Fibroblast of skin of left biceps (primary cell): ENCODE results near the gene FIBCD1.

ENCODE experiments used
- DNase-seq, 2 experiments: peaks; one replicate each; pipeline ENCODE4 v3.0.0-alpha.2; 2013; ENCODE audit warnings: low read depth in 2 of 2

FIBCD1 gene

GRCh38 chr9:130908146-130908877, 30.7 kb downstream of the FIBCD1 start:
- no peak for DNase-seq

- no peak for DNase-seq
Measured at GRCh38 chr9:130906735-130907416, 32.2 kb downstream of the FIBCD1 start.

GRCh38 chr9:130905902-130906734, 32.9 kb downstream of the FIBCD1 start:
- DNase-seq: no peak

- DNase-seq: no peak
Measured at GRCh38 chr9:130905125-130905901, 33.7 kb downstream of the FIBCD1 start.

GRCh38 chr9:130904070-130905044, 34.7 kb downstream of the FIBCD1 start:
- no peak for DNase-seq

GRCh38 chr9:130903194-130904069, 35.6 kb downstream of the FIBCD1 start:
- DNase-seq: no peak

- DNase-seq: no peak
Measured at GRCh38 chr9:130902204-130903185, 36.6 kb downstream of the FIBCD1 start.

- DNase-seq: no peak
Measured at GRCh38 chr9:130901498-130902203, 37.4 kb downstream of the FIBCD1 start.

GRCh38 chr9:130900701-130901497, 38.1 kb downstream of the FIBCD1 start:
- DNase-seq: no peak

- DNase-seq: no peak
Measured at GRCh38 chr9:130899051-130899748, 39.8 kb downstream of the FIBCD1 start.

GRCh38 chr9:130898552-130898852, 40.5 kb downstream of the FIBCD1 start:
- DNase-seq: no peak

GRCh38 chr9:130897848-130898551, 41.0 kb downstream of the FIBCD1 start:
- DNase-seq: no peak

GRCh38 chr9:130897105-130897751, 41.8 kb downstream of the FIBCD1 start:
- no peak for DNase-seq

- DNase-seq: no peak
Measured at GRCh38 chr9:130896233-130897014, 42.6 kb downstream of the FIBCD1 start, which contains the start of gene QRFP. TSS of gene QRFP (minus strand) at chr9:130896812. CDS start at chr9:130893838, 2,974 bp downstream.
